SH-SY5Y (cell line): ENCODE results near the gene LHX3.

Experiments used
- GATA2 ChIP-seq: IDR thresholded peaks from 2 replicates; pipeline ENCODE4 v1.6.1; 2011; ENCODE audit warnings: mild to moderate bottlenecking, low read depth, low read length
- GATA3 ChIP-seq: IDR thresholded peaks from 2 replicates; pipeline ENCODE4 v1.6.1; 2011; ENCODE audit warnings: low read depth, mild to moderate bottlenecking, low read length, moderate library complexity

LHX3 gene

DNA sequence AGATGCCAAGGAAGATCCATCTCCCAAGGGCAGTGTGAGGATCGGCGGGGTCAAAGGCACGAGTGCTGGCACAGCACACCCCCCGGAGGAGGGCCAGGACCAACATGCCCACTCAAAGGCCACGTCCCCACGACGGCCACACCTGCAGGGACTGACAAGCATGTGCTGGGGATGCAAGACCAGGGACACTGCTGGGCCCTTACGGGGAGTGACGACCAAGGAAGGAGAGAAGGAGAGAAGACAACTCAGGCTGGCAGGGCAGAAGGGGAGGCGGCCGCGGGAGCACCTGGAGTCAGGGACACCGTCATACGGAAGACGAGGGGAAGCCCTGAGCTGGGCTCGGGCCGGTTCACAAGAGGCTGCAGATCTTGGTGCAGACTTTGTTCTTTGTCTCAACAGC lies 30.2 kb upstream of the LHX3 start:
- no peak for TF ChIP-seq GATA3
- TF ChIP-seq GATA2 = no peak

DNA sequence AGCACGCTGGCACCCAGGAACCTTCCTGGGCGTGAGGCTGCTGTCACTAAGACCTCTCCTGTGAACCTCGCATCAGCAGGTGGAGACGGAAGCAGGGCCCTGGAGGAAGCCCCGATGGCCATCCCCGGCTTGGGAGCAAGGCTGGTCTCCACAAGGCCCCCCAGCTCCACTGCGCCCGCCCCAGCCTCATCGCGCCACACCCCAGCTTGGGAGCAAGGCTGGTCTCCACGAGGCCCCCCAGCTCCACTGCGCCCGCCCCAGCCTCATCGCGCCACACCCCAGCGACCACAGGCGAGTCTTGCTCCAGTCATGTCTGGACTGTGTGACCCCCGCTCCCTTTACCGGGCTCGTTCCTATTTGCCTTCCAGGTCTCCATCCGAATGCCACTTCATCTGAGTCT lies 29.7 kb upstream of the LHX3 start:
- no peak for TF ChIP-seq GATA3
- no peak for TF ChIP-seq GATA2

DNA sequence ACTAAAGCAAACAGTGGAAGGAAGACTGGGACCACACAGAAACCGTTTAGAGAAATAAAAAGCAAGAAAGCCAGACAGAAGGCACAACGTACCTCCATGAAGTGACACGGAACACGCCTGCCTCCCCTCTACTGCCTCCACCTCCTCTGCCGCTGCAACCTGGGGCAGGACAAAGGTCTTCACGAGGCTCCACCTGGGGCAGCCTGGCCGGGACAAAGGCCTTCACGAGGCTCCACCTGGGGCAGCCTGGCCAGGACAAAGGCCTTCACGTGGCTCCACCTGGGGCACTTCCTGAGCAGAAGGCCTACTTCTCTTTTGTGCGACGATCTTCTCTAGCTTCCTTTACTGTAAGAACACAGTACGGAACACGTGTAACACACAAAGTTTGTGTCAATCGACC lies 28.9 kb upstream of the LHX3 start:
- no peak for TF ChIP-seq GATA2
- no peak for TF ChIP-seq GATA3

DNA sequence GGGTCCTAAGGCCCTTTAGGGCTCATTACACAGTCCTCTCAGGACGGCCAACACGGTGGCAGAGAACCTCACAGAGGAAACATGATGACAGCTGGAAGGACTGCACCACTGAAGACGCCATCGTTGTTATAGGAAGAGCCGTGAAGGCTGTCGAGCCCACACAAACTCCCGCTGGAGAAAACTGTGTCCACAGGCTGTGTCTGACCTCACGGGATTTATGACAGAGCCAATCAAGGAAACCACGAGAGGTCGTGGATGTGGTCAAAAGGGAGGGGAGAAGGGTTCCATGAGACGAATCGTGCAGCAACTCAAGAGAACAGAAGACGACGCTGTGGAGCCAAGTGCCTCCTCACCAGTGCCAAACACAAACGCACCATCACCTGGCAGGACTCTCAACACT lies 28.5 kb upstream of the LHX3 start:
- TF ChIP-seq GATA2 (no peak), GATA3 (no peak)

DNA sequence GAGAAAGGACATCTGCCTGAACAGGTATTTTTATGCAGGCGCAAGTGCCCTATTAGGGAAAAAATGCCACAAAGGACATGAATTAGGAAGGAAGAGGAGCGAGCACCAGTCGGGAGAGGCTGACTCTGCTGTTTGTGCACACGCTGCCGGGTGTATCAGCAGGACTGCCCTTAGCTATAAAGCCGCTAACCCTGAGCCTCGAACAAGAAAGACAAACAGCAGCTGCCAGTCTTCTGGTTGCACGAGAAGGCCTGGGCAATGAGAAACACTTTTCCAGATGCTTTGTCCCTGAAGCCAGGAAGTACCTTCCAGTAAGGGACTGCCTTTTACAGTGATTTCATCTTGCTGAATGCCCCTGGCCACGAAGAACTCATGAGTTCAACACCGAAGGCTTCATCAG lies 28.0 kb upstream of the LHX3 start:
- TF ChIP-seq GATA2 (no peak), GATA3 (no peak)

DNA sequence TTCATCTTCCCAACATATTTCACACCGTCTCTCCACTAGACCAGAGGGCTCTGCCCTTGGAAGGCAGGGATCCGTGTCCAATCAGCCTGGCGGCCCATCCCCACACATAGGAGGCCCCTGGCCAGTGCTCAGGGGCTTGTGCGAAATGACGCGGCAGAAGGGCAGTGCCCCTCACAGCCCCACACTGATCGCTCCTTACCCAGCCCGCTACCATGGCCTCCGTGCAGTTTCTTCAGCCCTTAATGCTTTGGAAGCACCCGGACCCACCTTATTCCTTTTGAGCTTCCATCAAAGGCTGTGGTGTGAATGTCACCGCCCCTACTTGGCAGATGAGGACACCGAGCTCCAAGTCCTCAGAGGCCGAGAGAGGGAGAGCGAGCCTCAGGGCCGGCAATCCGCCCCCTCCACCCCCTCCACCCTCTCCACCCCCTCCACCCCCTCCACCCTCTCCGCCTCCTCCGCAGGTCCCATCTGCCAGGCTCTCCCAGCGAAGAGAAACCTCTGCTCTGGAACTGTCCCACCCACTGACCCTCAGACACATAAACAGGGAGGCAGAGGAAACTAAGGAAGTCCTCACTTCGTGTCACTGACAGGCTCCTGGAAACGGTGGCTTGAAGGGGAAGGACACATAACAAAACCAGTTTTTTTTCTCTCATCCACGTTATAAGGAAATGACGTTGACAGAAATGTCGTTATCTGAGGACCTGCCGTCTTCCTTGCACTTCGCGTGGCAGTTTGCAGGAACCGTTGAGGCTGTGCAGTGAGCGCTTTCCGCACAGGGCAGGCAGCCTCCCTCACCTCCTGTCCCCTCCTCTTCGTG lies 26.8 kb upstream of the LHX3 start:
- TF ChIP-seq GATA3 (no peak), GATA2 (no peak)

DNA sequence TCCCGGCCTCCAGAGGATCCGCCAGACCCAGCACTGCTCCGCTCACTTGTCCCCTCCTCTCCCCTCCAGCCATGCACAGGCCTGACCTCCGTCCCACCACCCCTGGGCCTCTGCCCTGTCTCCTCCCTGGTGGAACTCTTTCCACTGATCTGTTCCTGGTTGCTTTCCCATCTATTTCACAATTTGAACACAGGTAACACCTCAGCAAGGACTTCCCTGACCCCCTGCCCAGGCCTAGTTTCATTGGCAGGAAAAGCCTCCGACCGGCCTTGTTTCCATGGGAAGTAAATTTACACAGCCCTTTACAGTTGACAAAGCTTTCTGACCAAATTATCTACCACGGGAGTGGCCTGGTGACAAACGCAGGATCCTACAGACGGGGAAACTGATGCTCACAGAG lies 25.8 kb upstream of the LHX3 start:
- TF ChIP-seq GATA3 (no peak), GATA2 (no peak)

DNA sequence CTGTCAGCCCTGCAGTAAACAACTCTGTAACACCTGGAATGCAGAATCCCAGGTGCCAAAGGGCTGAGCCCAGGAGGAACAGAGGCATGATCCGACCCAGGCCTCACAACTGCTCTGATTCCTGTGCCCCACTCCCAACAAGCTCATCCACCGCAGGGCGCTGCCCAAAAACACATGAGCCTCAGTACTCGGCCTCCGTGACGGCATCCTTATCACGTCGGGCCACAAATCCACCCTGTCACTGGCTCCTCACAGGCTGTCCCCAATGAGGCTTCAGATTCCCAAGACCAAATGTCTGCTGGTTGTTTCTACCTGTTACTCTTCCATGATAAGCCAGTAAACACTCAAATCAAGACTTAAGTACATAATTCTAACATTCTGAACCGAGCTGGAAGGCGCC lies 25.4 kb upstream of the LHX3 start:
- no peak for TF ChIP-seq GATA3
- no peak for TF ChIP-seq GATA2

DNA sequence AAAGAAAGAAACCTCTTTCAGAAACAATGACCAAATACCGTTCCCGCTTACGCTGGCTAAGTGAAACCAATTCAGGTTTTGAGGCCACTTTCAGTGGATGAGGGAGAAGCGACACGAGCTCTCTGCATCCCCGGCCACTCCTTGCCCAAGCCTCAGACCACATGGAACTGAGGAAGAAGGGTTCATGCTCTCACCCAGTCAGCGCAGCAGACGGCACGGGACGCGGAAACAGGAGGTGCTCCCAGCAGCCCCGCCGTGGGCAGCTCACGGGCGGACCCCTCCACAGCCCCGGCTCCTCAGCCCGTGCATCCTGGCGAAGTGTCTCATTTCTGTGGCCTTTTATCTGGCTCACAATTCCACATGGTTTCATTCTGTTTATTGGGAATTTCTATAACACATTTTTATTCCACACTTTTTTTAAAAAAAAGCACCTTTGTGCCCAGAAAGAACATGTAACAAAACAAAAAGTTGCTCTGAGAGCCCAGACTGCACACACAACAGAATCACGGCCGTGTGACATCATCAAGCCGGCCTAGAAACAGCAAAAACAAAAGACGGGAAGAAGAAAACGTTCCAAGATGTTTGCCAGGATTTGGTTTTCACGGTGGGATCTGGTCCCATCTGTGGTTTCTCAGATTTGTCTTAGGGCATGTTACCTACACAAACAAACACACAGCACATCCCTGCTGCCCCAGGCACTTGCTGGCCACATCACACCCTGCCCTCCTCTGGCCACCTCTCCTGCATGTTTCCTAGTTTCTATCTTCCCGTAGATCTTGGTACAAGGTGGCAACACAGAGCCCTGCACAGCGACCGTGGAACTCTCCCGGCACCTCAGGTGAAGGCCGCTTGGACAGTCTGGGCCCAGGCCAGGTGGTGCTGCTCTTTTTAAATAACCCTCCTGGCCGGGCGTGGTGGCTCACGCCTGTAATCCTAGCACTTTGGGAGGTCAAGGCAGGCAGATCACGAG lies 24.5 kb upstream of the LHX3 start:
- no peak for TF ChIP-seq GATA2
- no peak for TF ChIP-seq GATA3

DNA sequence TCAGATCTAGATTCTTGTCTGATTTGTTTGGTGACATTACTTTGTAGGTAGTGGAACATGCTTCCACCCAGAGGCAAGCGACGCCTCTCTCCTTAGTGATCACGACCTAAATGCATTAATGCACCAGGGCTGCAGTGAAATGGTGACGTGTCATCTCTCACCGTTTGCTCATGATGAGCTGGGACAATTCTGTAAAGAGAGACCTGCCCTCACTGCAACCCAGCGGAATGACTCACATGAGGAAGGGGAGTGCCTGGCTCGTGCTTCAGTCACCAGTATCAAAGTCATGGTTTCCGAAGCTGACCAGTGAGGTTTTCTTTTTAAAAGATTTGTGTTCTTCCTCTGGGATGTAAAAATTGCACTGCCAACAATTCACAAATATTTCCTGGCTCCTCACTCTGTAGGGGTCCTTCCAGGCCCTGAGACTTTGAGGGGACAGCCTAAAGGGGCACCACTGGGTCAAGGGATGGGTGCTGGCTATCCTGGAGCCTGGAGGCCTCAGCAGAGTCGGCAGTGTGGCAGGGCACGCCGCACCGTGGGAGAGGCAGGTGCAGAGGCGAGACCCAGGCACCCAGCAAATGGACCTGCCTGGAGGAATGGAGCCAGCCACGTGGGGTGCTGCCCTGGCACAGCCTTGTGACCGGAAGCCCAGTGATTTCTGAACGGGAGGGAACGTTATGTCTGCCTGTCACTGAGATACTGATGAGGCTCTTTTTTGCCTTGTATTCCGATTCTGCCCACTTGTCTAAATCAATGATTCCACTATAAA lies 23.4 kb upstream of the LHX3 start:
- TF ChIP-seq GATA3 = no peak
- no peak for TF ChIP-seq GATA2

DNA sequence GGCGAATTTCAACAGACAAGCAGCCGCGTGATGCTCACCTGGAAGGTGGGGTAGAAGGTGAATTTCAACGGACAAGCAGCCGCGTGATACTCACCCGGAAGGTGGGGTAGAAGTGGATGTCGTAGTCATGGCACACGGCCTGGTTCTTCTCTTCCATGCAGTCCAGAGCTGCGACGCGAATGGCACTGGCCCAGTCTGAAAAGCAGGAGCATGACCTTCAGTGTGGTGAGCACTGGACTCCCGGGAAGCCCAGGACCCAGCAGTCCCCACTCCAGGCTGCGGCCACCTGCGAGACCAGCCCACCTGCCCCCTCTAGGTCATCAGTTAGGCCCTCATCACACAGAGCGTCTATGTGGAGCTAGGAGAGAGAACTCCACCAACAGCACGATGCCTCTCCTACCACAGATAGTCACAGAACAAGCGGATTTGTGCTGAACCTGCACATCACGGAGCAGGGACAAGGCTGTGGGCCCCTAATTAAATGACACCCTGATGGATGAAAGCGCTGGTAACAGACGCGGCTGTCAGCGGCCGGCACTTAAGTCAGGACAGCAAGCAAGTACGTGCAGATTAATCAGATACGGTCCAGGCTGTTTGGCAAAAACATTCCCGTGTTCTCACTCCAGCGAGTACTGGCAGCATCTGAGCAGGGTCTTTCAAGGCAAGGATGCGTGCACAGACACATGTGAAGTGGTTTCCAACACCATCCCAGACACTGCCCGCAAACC lies 21.9 kb upstream of the LHX3 start:
- no peak for TF ChIP-seq GATA2
- no peak for TF ChIP-seq GATA3

DNA sequence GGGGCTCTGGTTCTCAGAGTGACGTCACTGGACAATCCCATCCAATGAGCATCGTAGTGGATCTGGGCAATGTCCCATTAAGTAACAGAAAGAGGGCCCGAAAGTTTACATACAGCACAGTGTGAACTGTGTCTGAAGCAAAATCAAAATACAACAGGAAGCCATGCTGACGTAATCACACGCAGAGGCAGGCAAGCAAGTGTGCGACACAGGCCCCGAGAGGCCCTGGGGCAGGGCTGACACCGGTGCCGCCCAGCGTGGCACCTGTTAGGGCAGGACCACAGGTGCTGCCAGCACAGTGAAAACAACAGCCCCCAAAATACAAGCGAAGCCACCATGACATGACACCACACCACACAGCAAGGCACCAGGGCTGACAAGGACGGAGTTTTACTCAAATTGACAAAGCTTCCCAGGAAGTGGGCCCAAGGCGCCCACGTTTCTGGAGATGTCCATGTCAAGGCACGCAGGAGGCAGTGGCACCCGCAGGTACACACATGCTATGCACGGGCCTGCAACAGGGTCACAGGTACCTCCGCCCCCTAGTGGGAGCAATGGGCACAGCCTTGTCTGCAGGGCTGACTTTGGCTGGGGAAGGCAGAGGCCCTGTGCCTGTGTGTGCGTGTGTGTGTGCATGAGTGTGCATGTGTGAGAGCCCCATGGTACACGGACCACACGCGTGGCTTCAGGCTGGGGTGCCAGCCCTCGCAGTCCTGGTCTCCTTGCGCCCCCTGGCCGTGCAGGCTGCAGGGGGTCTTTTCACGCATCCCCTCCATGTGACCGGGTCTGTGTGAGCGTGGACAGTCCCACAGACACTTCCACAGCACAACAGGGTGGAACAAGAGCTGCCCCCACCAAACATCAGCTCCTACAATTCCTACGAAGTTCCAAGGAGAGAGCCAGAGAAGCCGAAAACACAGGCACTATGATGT lies 21.1 kb upstream of the LHX3 start:
- TF ChIP-seq GATA3 (no peak), GATA2 (no peak)
